HG03565 (cell line): ENCODE measurements around the gene DENND4B.
A peak's percentile ranks its signal among the peaks of the same experiment; 100 is the strongest.
"Not testable (repeated sequence)": the region's sequence is repeated elsewhere in the genome, so short reads cannot be mapped to it uniquely, and the experiment has no call there.

ENCODE experiments used
- ATAC-seq: cut with Tn5 transposase; IDR thresholded peaks from one replicate; pipeline ENCODE4 v1.9.1; 2021; ENCODE audit warnings: mild to moderate bottlenecking, moderate library complexity; ENCODE audit not compliant: unreplicated experiment

DENND4B gene

GRCh38 chr1:153946622-153947241 is at the start of gene DENND4B:
TSS of gene DENND4B (minus strand) at chr1:153946718. CDS start at chr1:153944374, 2,344 bp downstream.
- peak; percentile 47 for ATAC-seq

GRCh38 chr1:153995640-153996039 is 49.1 kb upstream of the DENND4B start:
- no peak for ATAC-seq

GRCh38 chr1:153995202-153995601 is 48.7 kb upstream of the DENND4B start:
- ATAC-seq: no peak

- ATAC-seq: no peak
Measured at GRCh38 chr1:153991806-153992205, 45.3 kb upstream of the DENND4B start.

GRCh38 chr1:153991151-153991630 is 44.7 kb upstream of the DENND4B start:
- no peak for ATAC-seq

- ATAC-seq: peak; percentile 80
Measured at GRCh38 chr1:153990468-153991150, 44.1 kb upstream of the DENND4B start, which contains the start of gene RPS27. TSS of gene RPS27 (plus strand) at chr1:153990762. CDS start at chr1:153990797, 35 bp downstream.

- no peak for ATAC-seq
Measured at GRCh38 chr1:153987621-153988020, 41.1 kb upstream of the DENND4B start.

- ATAC-seq: no peak
Measured at GRCh38 chr1:153985941-153986761, 39.6 kb upstream of the DENND4B start, which contains the start of gene RAB13. TSS of gene RAB13 (minus strand) at chr1:153986339. CDS start at chr1:153986236, 103 bp downstream.

GRCh38 chr1:153985341-153985912 is 38.9 kb upstream of the DENND4B start:
- no peak for ATAC-seq

GRCh38 chr1:153984123-153984894 is 37.8 kb upstream of the DENND4B start:
- no peak for ATAC-seq

GRCh38 chr1:153981735-153982134 is 35.2 kb upstream of the DENND4B start:
- ATAC-seq: not testable (repeated sequence)

GRCh38 chr1:153979091-153979490 is 32.6 kb upstream of the DENND4B start:
- ATAC-seq: not testable (repeated sequence)

- peak; percentile 9 for ATAC-seq
Measured at GRCh38 chr1:153978274-153978909, 31.9 kb upstream of the DENND4B start.

GRCh38 chr1:153977250-153978240 is 31.0 kb upstream of the DENND4B start, which contains the start of gene JTB:
TSS of gene JTB (minus strand) at chr1:153977674. CDS start at chr1:153977252, 422 bp downstream.
- peak; percentile 70 for ATAC-seq

GRCh38 chr1:153976819-153977249 is 30.3 kb upstream of the DENND4B start:
- ATAC-seq: no peak

- no peak for ATAC-seq
Measured at GRCh38 chr1:153973525-153973924, 27.0 kb upstream of the DENND4B start.

GRCh38 chr1:153973071-153973470 is 26.6 kb upstream of the DENND4B start:
- no peak for ATAC-seq

GRCh38 chr1:153970346-153970745 is 23.8 kb upstream of the DENND4B start:
- ATAC-seq: no peak
